ENCODE data around the gene GRIK4. TPM values are rescaled to one million over a fixed set of nuclear protein-coding genes. Genes with fewer than 3 reads are reported as not detected.

GRIK4 gene
- total RNA-seq, 6 experiments from 2014 or later = 0.07 to 0.11 TPM; not detected in 4

- no CpG with 5 or more reads among the region's 14 CpGs for WGBS (ENCODE audit: insufficient coverage, low coverage, low lambda C conversion rate, missing lambda C conversion rate)
- TF ChIP-seq CTCF (IDR thresholded peaks at IDR 0.05) = no peak
- TF ChIP-seq POLR2A (IDR thresholded peaks at IDR 0.05) = no peak
- no peak for DNase-seq
- ATAC-seq = no peak
- H3K4me3 ChIP-seq = no peak overlapping the region
- no peak overlapping the region for H3K27ac ChIP-seq
- H3K36me3 ChIP-seq = no peaks in the 10 kb centered on the region
- H3K4me1 ChIP-seq = no peaks in the 10 kb centered on the region
- intact Hi-C loops (cut with DNase I) = loop anchor here (10.0 kb wide), 2 partner anchors 443 to 633 kb away; partner anchors contain the start of genes GRIK4 (in 1 of the 2) and TLCD5 (in 1 of the 2)
- no peaks in the 10 kb centered on the region for H3K27me3 ChIP-seq
- no peaks in the 10 kb centered on the region for H3K9me3 ChIP-seq
Measured at GRCh38 chr11:120958185-120958584, 446.6 kb downstream of the GRIK4 start.

- TF ChIP-seq CTCF (IDR thresholded peaks at IDR 0.05) = no peak
- no peak for TF ChIP-seq POLR2A (IDR thresholded peaks at IDR 0.05)
- intact Hi-C loops (cut with DNase I) = loop anchor here (10.0 kb wide), 2 partner anchors 444 to 634 kb away; partner anchors contain the start of genes GRIK4 (in 1 of the 2) and TLCD5 (in 1 of the 2)
- Histone ChIP-seq H3K9me3 (no peaks in the 10 kb centered on the region), H3K27me3 (no peaks in the 10 kb centered on the region), H3K36me3 (no peaks in the 10 kb centered on the region), H3K4me3 (no peak overlapping the region), H3K27ac (no peak overlapping the region), H3K4me1 (no peaks in the 10 kb centered on the region)
- whole genome bisulfite sequencing (ENCODE audit: insufficient coverage, low coverage, low lambda C conversion rate, missing lambda C conversion rate) = 74% methylated on average over 2 of the region's 3 CpGs
- no peak for ATAC-seq
- no peak for DNase-seq
Measured at GRCh38 chr11:120959189-120959588, 447.6 kb downstream of the GRIK4 start.

- Histone ChIP-seq H3K27ac (no peak overlapping the region), H3K4me3 (no peak overlapping the region), H3K4me1 (no peaks in the 10 kb centered on the region), H3K27me3 (no peaks in the 10 kb centered on the region), H3K9me3 (no peaks in the 10 kb centered on the region), H3K36me3 (no peaks in the 10 kb centered on the region)
- intact Hi-C loops (cut with DNase I) = no loop called here
- WGBS (ENCODE audit: insufficient coverage, low coverage, low lambda C conversion rate, missing lambda C conversion rate) = 78% methylated on average over 1 of the region's 1 CpG
- TF ChIP-seq CTCF (IDR thresholded peaks at IDR 0.05) = no peak
- ATAC-seq = no peak
- no peak for DNase-seq
Measured at GRCh38 chr11:120964857-120965256, 453.3 kb downstream of the GRIK4 start.

GRCh38 chr11:120966840-120967239 is 455.3 kb downstream of the GRIK4 start:
- intact Hi-C loops (cut with DNase I) = no loop called here
- Histone ChIP-seq H3K27ac (no peak overlapping the region), H3K27me3 (no peaks in the 10 kb centered on the region), H3K4me3 (no peak overlapping the region), H3K36me3 (no peaks in the 10 kb centered on the region), H3K9me3 (no peaks in the 10 kb centered on the region), H3K4me1 (no peaks in the 10 kb centered on the region)
- WGBS (ENCODE audit: insufficient coverage, low coverage, low lambda C conversion rate, missing lambda C conversion rate) = 60% methylated on average over 1 of the region's 14 CpGs
- TF ChIP-seq CTCF (IDR thresholded peaks at IDR 0.05) = no peak
- TF ChIP-seq POLR2A (IDR thresholded peaks at IDR 0.05) = no peak
- ATAC-seq = no peak
- no peak for DNase-seq

- no peak overlapping the region for H3K27ac ChIP-seq
- no peak for ATAC-seq
Measured at GRCh38 chr11:120969993-120970392, 458.4 kb downstream of the GRIK4 start.

More at GRCh38 chr11:120969993-120970392, 458.4 kb downstream of the GRIK4 start:
- no peaks in the 10 kb centered on the region for H3K4me1 ChIP-seq
- no peaks in the 10 kb centered on the region for H3K27me3 ChIP-seq
- TF ChIP-seq CTCF (IDR thresholded peaks at IDR 0.05) = no peak
- TF ChIP-seq POLR2A (IDR thresholded peaks at IDR 0.05) = no peak
- H3K36me3 ChIP-seq = no peaks in the 10 kb centered on the region
- H3K9me3 ChIP-seq = no peaks in the 10 kb centered on the region
- intact Hi-C loops (cut with DNase I) = no loop called here
- DNase-seq = no peak
- 80% methylated on average over 1 of the region's 6 CpGs for WGBS (ENCODE audit: insufficient coverage, low coverage, low lambda C conversion rate, missing lambda C conversion rate)
- H3K4me3 ChIP-seq = no peak overlapping the region
